Omental fat pad (tissue), 4 donors: ENCODE measurements around the gene GJD4. TPM values are rescaled to one million over a fixed set of nuclear protein-coding genes. Genes with fewer than 3 reads are reported as not detected.

Source experiments
- ATAC-seq: fragments of 150-250 bp; one replicate; pipeline ENCODE4 v1.9.1; 2016; ENCODE audit warnings: mild to moderate bottlenecking, moderate library complexity; ENCODE audit not compliant: low FRiP score
- DNase-seq: peaks from one replicate; pipeline ENCODE4 v3.0.0-alpha.2; 2019; ENCODE audit warnings: low spot score
- total RNA-seq, 4 donors: library from RNA; depleted of rRNA; stranded (reverse); fragments of >200 nt; gene quantifications; one replicate each; pipeline ENCODE4 v1.1.0, GENCODE V29; 2016
- TF ChIP-seq, protein P1 (sequence below), 3 donors: fragments of 450-650 bp; IDR thresholded peaks; one replicate each; pipeline ENCODE4 v1.5.1; 2016 to 2017; ENCODE audit warnings: antibody characterized with exemption in 3 of 3, mild to moderate bottlenecking in 3 of 3, moderate library complexity in 2 of 3

GJD4 gene
- total RNA-seq, 4 donors from 2014 or later: not detected

DNA sequence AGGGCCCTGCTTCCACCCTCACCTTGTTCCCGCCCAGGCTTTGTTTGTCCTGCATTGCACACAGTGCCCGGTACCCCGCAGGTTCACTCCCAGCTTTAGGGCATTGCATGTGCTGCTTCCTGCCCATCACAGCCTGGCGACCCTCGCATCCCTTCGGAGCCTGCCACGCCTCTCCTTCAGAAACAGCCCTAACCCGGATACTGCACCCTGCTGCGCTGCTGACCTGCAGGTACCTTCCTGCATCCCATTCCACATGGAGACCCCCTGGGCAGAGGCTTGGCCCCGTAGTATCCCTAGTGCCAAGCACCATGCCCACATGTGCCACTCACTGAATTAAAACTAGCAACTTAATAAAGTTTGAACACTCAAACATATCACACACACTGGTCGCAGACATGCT is 19.8 kb upstream of the GJD4 start:
- TF ChIP-seq, protein P1, sequence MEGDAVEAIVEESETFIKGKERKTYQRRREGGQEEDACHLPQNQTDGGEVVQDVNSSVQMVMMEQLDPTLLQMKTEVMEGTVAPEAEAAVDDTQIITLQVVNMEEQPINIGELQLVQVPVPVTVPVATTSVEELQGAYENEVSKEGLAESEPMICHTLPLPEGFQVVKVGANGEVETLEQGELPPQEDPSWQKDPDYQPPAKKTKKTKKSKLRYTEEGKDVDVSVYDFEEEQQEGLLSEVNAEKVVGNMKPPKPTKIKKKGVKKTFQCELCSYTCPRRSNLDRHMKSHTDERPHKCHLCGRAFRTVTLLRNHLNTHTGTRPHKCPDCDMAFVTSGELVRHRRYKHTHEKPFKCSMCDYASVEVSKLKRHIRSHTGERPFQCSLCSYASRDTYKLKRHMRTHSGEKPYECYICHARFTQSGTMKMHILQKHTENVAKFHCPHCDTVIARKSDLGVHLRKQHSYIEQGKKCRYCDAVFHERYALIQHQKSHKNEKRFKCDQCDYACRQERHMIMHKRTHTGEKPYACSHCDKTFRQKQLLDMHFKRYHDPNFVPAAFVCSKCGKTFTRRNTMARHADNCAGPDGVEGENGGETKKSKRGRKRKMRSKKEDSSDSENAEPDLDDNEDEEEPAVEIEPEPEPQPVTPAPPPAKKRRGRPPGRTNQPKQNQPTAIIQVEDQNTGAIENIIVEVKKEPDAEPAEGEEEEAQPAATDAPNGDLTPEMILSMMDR (IDR thresholded peaks at IDR 0.05): no peak
- ATAC-seq (no peak), DNase-seq (no peak)

DNA sequence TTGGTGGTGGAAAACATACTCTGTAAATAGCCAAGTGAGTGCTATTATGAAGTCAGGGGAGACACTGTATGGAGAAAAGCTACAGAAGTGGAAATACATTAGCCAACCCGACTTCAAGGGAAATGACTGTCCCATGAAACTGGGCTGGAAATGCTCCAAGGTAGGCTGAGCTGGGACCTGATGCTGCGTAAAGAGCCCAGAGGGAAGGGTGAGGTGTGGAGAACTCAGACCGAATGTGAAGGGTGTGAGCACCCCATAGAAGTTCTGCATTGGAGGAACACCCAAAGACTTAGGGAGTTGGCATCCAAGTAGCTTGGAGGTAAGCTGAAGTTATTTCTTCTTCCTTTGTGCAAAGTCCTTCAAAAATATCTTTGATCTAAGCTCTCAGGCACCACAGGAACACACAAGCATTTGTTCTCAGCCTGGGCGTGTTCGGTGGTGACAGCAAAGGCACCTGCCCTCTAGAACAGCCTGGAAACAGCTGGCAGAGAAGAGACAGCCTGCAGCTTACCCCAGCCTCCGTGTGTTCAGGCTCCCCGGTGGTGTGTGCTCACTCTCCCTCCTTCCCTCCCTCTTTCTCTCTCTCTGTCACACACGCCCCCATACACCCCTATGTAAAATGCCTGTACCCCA is 19.1 kb upstream of the GJD4 start:
- TF ChIP-seq, protein P1 (IDR thresholded peaks at IDR 0.05): no peak
- DNase-seq: no peak
- no peak for ATAC-seq

DNA sequence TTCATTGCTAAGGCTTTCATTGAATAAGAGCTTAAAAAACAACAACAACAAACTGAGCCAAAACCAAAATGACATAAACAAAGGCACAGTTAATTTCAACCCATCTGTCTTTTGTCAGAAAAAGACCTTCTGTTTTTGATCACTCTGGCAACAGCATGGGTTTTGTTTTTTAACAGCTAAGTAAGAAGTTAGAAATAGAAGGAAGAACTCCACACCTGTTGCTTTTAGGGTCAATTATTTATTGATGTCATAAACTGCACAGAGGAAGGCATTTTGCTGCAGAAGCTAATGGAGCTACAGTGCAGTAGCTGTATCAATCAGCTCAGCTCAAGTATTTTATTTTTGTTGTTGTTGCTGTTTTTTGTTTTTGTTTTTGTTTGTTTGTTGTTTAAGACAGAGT is 16.3 kb upstream of the GJD4 start:
- no peak for ATAC-seq
- TF ChIP-seq, protein P1 (IDR thresholded peaks at IDR 0.05): no peak
- DNase-seq: no peak

DNA sequence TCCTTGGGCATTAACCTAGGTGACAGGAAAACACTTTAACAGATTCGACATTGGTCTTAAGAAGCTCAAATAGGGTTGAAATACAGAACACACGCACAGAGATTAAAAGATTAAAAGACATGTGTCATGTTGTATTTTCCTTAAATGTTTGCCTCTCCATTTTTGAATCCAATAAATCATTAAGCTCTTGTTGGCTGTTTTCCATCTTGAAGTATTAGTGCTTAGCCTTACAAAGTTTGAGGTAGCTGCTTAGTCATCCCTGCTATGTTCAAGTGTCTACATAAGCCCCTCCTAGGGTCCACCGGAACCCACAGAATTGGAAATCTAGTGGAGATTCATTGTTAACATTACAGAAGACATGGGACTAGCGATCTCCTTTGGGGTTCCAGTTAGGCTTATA is 12.7 kb upstream of the GJD4 start:
- TF ChIP-seq, protein P1 (IDR thresholded peaks at IDR 0.05): no peak
- no peak for DNase-seq
- no peak for ATAC-seq

DNA sequence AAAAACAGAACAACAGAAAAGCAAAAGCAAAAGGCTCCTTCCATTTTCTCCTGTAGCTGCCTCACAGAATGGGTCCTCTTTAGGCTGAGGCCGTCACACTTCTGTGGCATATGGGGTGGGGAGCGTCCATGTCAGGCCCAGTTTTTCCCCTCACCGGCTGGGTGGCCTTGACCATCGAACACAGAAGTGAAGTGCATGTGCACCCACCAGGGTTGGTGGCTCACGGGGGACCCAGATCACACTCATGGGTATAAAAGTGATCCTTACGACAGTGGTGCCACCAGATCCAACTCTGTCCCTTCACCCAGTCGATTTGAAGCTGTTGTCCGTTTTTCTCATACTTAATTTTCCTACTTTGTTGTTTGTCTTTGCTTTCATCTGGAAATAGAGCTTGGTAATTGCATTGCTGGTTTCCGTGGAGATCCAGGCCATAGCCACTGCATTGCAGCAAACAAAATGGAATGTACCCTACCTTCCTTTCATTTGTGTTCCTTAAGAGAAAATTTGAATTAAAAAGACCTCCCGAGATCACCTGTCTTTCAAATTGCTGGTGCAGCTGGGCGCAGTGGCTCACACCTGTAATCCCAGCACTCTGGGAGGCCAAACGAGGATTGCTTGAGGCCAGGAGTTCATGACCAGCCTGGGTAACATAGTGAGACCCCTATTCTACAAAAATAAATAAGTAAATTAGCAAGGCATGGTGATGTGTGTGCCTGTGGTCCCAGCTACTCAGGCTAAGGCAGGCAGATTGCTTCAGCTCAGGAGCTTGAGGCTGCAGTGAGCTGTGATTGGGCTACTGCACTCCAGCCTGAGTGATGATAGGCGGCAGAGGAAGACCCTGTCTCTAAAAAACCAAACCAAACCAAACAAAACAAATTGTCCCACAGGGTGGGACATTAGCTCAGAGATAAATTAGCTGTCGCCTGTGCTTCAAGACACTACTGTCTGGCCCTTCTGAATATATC is 10.7 kb upstream of the GJD4 start:
- TF ChIP-seq, protein P1 (IDR thresholded peaks at IDR 0.05): no peak
- no peak for DNase-seq
- no peak for ATAC-seq

DNA sequence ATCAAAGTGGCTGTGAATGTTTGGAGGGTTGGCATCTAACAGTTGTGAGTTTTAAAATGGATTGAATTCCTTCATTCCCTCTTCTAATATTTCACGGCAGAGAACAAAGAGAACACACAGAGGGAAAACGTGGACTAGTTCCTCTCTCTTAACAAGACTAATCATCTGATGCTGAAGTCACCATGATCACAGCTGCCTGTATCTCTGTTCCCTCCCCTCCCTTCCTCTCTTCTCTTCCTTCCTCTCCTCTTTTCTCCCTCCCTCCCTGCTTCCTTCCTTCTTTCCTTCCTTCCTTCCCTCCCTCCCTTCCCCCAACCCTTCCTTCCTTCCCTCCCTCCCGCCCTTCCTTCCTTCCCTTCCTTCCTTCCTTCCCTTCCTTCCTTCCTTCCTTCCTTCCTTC is 10.0 kb upstream of the GJD4 start:
- DNase-seq (no peak), ATAC-seq (no peak)
- TF ChIP-seq, protein P1 (IDR thresholded peaks at IDR 0.05): no peak
